GM23338 (cell line): Measurements from ENCODE around the gene URAD. TPM values are rescaled to one million over a fixed set of nuclear protein-coding genes. Genes with fewer than 3 reads are reported as not detected.

Experiments used
- ATAC-seq: fragments of 200-7000 bp; cut with Tn5 transposase; 3 replicates; pipeline ENCODE4 v1.9.1; 2020
- DNase-seq: peaks from one replicate; pipeline ENCODE4 v3.0.0-alpha.2; 2015; ENCODE audit warnings: low spot score
- H2AFZ ChIP-seq: fragments of 200-600 bp; sonication (generic); 2 replicates; pipeline ENCODE4 v1.8.0; 2016; ENCODE audit warnings: antibody characterized with exemption, mild to moderate bottlenecking, moderate library complexity
- H3F3A ChIP-seq: fragments of 200-600 bp; sonication (generic); replicated peaks from 2 replicates; pipeline ENCODE4 v1.8.0; 2017; ENCODE audit warnings: antibody characterized with exemption, mixed run types, low read depth
- H3K27ac ChIP-seq: fragments of 200-600 bp; sonication (generic); 2 replicates; pipeline ENCODE4 v1.6.1; 2016; ENCODE audit warnings: low read depth
- H3K27me3 ChIP-seq: fragments of 200-600 bp; sonication (generic); 2 replicates; pipeline ENCODE4 v1.8.0; 2016; ENCODE audit warnings: mild to moderate bottlenecking, mixed run types, moderate library complexity; ENCODE audit not compliant: insufficient read depth
- H3K36me3 ChIP-seq: fragments of 200-600 bp; sonication (generic); 2 replicates; pipeline ENCODE4 v1.8.0; 2016; ENCODE audit warnings: mild to moderate bottlenecking; ENCODE audit not compliant: insufficient read depth
- H3K4me1 ChIP-seq: fragments of 200-600 bp; sonication (generic); 2 replicates; pipeline ENCODE4 v1.8.0; 2016; ENCODE audit warnings: mild to moderate bottlenecking, moderate library complexity; ENCODE audit not compliant: insufficient read depth
- H3K4me2 ChIP-seq: fragments of 200-600 bp; sonication (generic); 2 replicates; pipeline ENCODE4 v1.7.1; 2017; ENCODE audit warnings: mixed run types
- H3K4me3 ChIP-seq: fragments of 200-600 bp; sonication (generic); 2 replicates; pipeline ENCODE4 v1.6.1; 2016; ENCODE audit warnings: mixed run types
- H3K79me2 ChIP-seq: fragments of 200-600 bp; sonication (generic); replicated peaks from 2 replicates; pipeline ENCODE4 v1.8.0; 2017; ENCODE audit warnings: mild to moderate bottlenecking; ENCODE audit not compliant: insufficient read depth
- H3K9me2 ChIP-seq: fragments of 200-600 bp; sonication (generic); 2 replicates; pipeline ENCODE4 v1.8.0; 2017; ENCODE audit not compliant: insufficient read depth
- H4K20me1 ChIP-seq: fragments of 200-600 bp; sonication (generic); replicated peaks from 2 replicates; pipeline ENCODE4 v1.8.0; 2017; ENCODE audit warnings: mild to moderate bottlenecking; ENCODE audit not compliant: insufficient read depth
- H3K27ac Mint-ChIP-seq: 2 replicates; pipeline ENCODE4 v1.8.0; 2020; ENCODE audit warnings: inconsistent platforms, mild to moderate bottlenecking, moderate library complexity, mixed read lengths
- H3K27me3 Mint-ChIP-seq: 3 replicates; pipeline ENCODE4 v1.8.0; 2022; ENCODE audit warnings: low read depth, mild to moderate bottlenecking, moderate library complexity, mixed read lengths, inconsistent platforms; ENCODE audit not compliant: insufficient read depth, poor library complexity
- H3K36me3 Mint-ChIP-seq: 3 replicates; pipeline ENCODE4 v1.8.0; 2021; ENCODE audit warnings: low read depth, mild to moderate bottlenecking, inconsistent platforms, moderate library complexity, mixed read lengths
- H3K4me1 Mint-ChIP-seq: 3 replicates; pipeline ENCODE4 v1.8.0; 2020; ENCODE audit warnings: mild to moderate bottlenecking, inconsistent platforms, mixed read lengths
- H3K4me3 Mint-ChIP-seq: 3 replicates; pipeline ENCODE4 v1.8.0; 2021; ENCODE audit warnings: moderate library complexity, mild to moderate bottlenecking, inconsistent platforms, mixed read lengths
- H3K9me3 Mint-ChIP-seq: 3 replicates; pipeline ENCODE4 v1.8.0; 2020; ENCODE audit warnings: moderate library complexity, mild to moderate bottlenecking, inconsistent platforms, mixed read lengths
- EZH2 ChIP-seq: fragments of 200-600 bp; sonication (generic); IDR thresholded peaks from one replicate; pipeline ENCODE4 v1.8.0; 2017; ENCODE audit warnings: antibody characterized with exemption, mild to moderate bottlenecking, low read depth; ENCODE audit not compliant: unreplicated experiment
- EZH2phosphoT487 ChIP-seq: fragments of 200-600 bp; sonication (generic); IDR thresholded peaks from one replicate; pipeline ENCODE4 v1.8.1; 2018; ENCODE audit warnings: antibody characterized with exemption; ENCODE audit not compliant: unreplicated experiment
- POLR2AphosphoS5 ChIP-seq: IDR thresholded peaks from 2 replicates; pipeline ENCODE4 v1.6.1; 2016; ENCODE audit warnings: antibody characterized with exemption, low read depth
- ZNF462 ChIP-seq: fragments of 250-450 bp; sonication (Bioruptor Pico); IDR thresholded peaks from 2 replicates; pipeline ENCODE4 v1.5.0; 2020; ENCODE audit warnings: mild to moderate bottlenecking, moderate library complexity
- polyA plus RNA-seq: library from polyadenylated mRNA; unstranded; fragments of >200 nt; fragmentation: Nextera tagmentation; extraction: Ambion mirVana; gene quantifications from 2 replicates; pipeline ENCODE4 v1.2.1, GENCODE V29; 2016
- total RNA-seq: library from RNA; depleted of rRNA; stranded (reverse); fragments of >200 nt; shearing (Covaris generic); gene quantifications from 2 replicates; pipeline ENCODE4 v1.2.3, GENCODE V29; 2014

Gene URAD
- total and polyA plus RNA-seq, 2 experiments from 2014 or later, result not detected

- no peaks in the 10 kb centered on the region for H3K79me2 ChIP-seq
- H3K27ac Mint-ChIP-seq, result no peak overlapping the region
- H3K36me3 ChIP-seq, result no peaks in the 10 kb centered on the region
- H4K20me1 ChIP-seq, result peaks cover 38% of the 10 kb centered on the region
- TF ChIP-seq ZNF462, result no peak
- TF ChIP-seq EZH2phosphoT487, result peak; percentile 8
- ATAC-seq (no peak), DNase-seq (no peak)
- H3K4me3 ChIP-seq, result 0 out of 2 replicates have a peak overlapping the region, but pooled peaks have one; percentile 55
- peaks cover 99% of the 10 kb centered on the region for H3K27me3 Mint-ChIP-seq
- H3K4me1 Mint-ChIP-seq, result peaks cover 51% of the 10 kb centered on the region
- no peak overlapping the region for H3K27ac ChIP-seq
- peak overlapping the region; percentile 30; the same call in 1 of the 3 replicates for H3K4me3 Mint-ChIP-seq
- H3K9me2 ChIP-seq, result no peaks in the 10 kb centered on the region
- peaks cover 100% of the 10 kb centered on the region for H3K27me3 ChIP-seq
- H3F3A ChIP-seq, result peaks cover 47% of the 10 kb centered on the region
- no peaks in the 10 kb centered on the region; the same call in 2 of the 3 replicates for H3K9me3 Mint-ChIP-seq
- H3K36me3 Mint-ChIP-seq, result no peaks in the 10 kb centered on the region; the same call in 2 of the 3 replicates
- peaks cover 61% of the 10 kb centered on the region for H3K4me1 ChIP-seq
- no peak overlapping the region for H2AFZ ChIP-seq
- peak overlapping the region; percentile 82; the same call in 1 of the 2 replicates for H3K4me2 ChIP-seq
These were observed 25.5 kb downstream of the URAD start for GRCh38 chr13:27962982-27963381.

GRCh38 chr13:27962128-27962841 is 26.2 kb downstream of the URAD start:
- Mint-ChIP-seq H3K9me3 (no peaks in the 10 kb centered on the region; the same call in 2 of the 3 replicates), H3K36me3 (no peaks in the 10 kb centered on the region), H3K27me3 (peaks cover 99% of the 10 kb centered on the region), H3K4me1 (peaks cover 44% of the 10 kb centered on the region), H3K27ac (no peak overlapping the region), H3K4me3 (peak overlapping the region; percentile 60)
- H3K27ac ChIP-seq, result no peak overlapping the region
- H3K79me2 ChIP-seq, result no peaks in the 10 kb centered on the region
- peaks cover 100% of the 10 kb centered on the region for H3K27me3 ChIP-seq
- H2AFZ ChIP-seq, result no peak overlapping the region
- peaks cover 35% of the 10 kb centered on the region for H4K20me1 ChIP-seq
- no peak for ATAC-seq
- peak; percentile 56 for DNase-seq
- peak overlapping the region; percentile 82 for H3K4me2 ChIP-seq
- peaks cover 46% of the 10 kb centered on the region for H3F3A ChIP-seq
- peak overlapping the region; percentile 55 for H3K4me3 ChIP-seq
- peaks cover 56% of the 10 kb centered on the region for H3K4me1 ChIP-seq
- H3K9me2 ChIP-seq, result no peaks in the 10 kb centered on the region
- TF ChIP-seq POLR2AphosphoS5 (no peak), EZH2 (peak; percentile 43)
- no peaks in the 10 kb centered on the region for H3K36me3 ChIP-seq
